ENCODE measurements around the gene GBP5.

The GBP5 gene

GRCh38 chr1:89298461-89298860, 25.8 kb upstream of the GBP5 start:
- no peak overlapping the region for H3K4me3 ChIP-seq (ENCODE audit: low read depth, low read length)
- TF ChIP-seq MAX (IDR thresholded peaks at IDR 0.05; ENCODE audit: low read depth, low read length), result no peak
- TF ChIP-seq MYC (IDR thresholded peaks at IDR 0.05; ENCODE audit: low read depth, low read length), result no peak
- TF ChIP-seq POLR2A (IDR thresholded peaks at IDR 0.05; ENCODE audit: extremely low read depth, insufficient read length), result no peak
- no peak for TF ChIP-seq CTCF (IDR thresholded peaks at IDR 0.05; ENCODE audit: low read depth, low read length)
- DNase-seq (ENCODE audit: low read depth), result no peak

GRCh38 chr1:89295187-89295586, 22.5 kb upstream of the GBP5 start:
- H3K4me3 ChIP-seq (ENCODE audit: low read depth, low read length), result no peak overlapping the region
- peak; percentile 77 for DNase-seq (ENCODE audit: low read depth)
- no peak for TF ChIP-seq CTCF (IDR thresholded peaks at IDR 0.05; ENCODE audit: low read depth, low read length)
- no peak for TF ChIP-seq POLR2A (IDR thresholded peaks at IDR 0.05; ENCODE audit: extremely low read depth, insufficient read length)
- no peak for TF ChIP-seq MAX (IDR thresholded peaks at IDR 0.05; ENCODE audit: low read depth, low read length)
- TF ChIP-seq MYC (IDR thresholded peaks at IDR 0.05; ENCODE audit: low read depth, low read length), result no peak

GRCh38 chr1:89291276-89291675, 18.6 kb upstream of the GBP5 start:
- TF ChIP-seq MAX (IDR thresholded peaks at IDR 0.05; ENCODE audit: low read depth, low read length) (no peak), MYC (IDR thresholded peaks at IDR 0.05; ENCODE audit: low read depth, low read length) (no peak), CTCF (IDR thresholded peaks at IDR 0.05; ENCODE audit: low read depth, low read length) (no peak), POLR2A (IDR thresholded peaks at IDR 0.05; ENCODE audit: extremely low read depth, insufficient read length) (no peak)
- no peak for DNase-seq (ENCODE audit: low read depth)
- no peak overlapping the region for H3K4me3 ChIP-seq (ENCODE audit: low read depth, low read length)

- TF ChIP-seq MYC (IDR thresholded peaks at IDR 0.05; ENCODE audit: low read depth, low read length), result no peak
- no peak for TF ChIP-seq CTCF (IDR thresholded peaks at IDR 0.05; ENCODE audit: low read depth, low read length)
- H3K4me3 ChIP-seq (ENCODE audit: low read depth, low read length), result no peak overlapping the region
- no peak for DNase-seq (ENCODE audit: low read depth)
Observed at GRCh38 chr1:89288051-89288340, 15.3 kb upstream of the GBP5 start.

GRCh38 chr1:89287181-89288050, 14.8 kb upstream of the GBP5 start:
- H3K4me3 ChIP-seq (ENCODE audit: low read depth, low read length), result no peak overlapping the region
- TF ChIP-seq CTCF (IDR thresholded peaks at IDR 0.05; ENCODE audit: low read depth, low read length) (no peak), MAX (IDR thresholded peaks at IDR 0.05; ENCODE audit: low read depth, low read length) (no peak), MYC (IDR thresholded peaks at IDR 0.05; ENCODE audit: low read depth, low read length) (no peak), POLR2A (IDR thresholded peaks at IDR 0.05; ENCODE audit: extremely low read depth, insufficient read length) (no peak)
- no peak for DNase-seq (ENCODE audit: low read depth)

Data from NB4 (cell line).